K562 (cell line): ENCODE results near the gene PSMB2. TPM values are rescaled to one million over a fixed set of nuclear protein-coding genes. Genes with fewer than 3 reads are reported as not detected.
"Not testable (repeated sequence)": the region's sequence is repeated elsewhere in the genome, so short reads cannot be mapped to it uniquely, and the experiment has no call there.

Source experiments
- ATAC-seq: fragments of 200-7000 bp; cut with Tn5 transposase; 3 replicates; pipeline ENCODE4 v1.9.1; 2020; ENCODE audit warnings: moderate library complexity
- BruUV-seq: library from RNA; stranded (reverse); fragments of 400-500 nt; replicated peaks from 2 replicates; lab custom pipeline; 2021; lab: Mats Ljungman, UMichigan
- CTCF ChIA-PET: fragments of 300-600 bp; formaldehyde crosslinking; extraction: SDS; loops from one replicate; lab custom pipeline; 2021; ENCODE audit warnings: low intra/inter-chr PET ratio; lab: Yijun Ruan, JAX
- POLR2A ChIA-PET: fragments of 300-600, 350-650 bp; sonication (Branson Sonifier 250); formaldehyde crosslinking; extraction: SDS; loops from one replicate; lab custom pipeline; 2021; ENCODE audit warnings: antibody characterized with exemption, inconsistent platforms; lab: Yijun Ruan, JAX
- DNase-seq, 4 experiments: peaks; one replicate each; pipeline versions ENCODE4 v3.0.0 to v3.0.0-alpha.2; 2011 to 2018; ENCODE audit warnings: low spot score in 3 of 4, mixed read lengths in 3 of 4; ENCODE audit errors: extremely low read depth in 1 of 4
- FAIRE-seq: peaks from 2 replicates; lab custom pipeline; 2011; peaks lifted over from hg19 to GRCh38; lab: Jason Lieb, UNC
- H2AFZ ChIP-seq: 2 replicates; pipeline ENCODE4 v1.6.0; 2011; ENCODE audit warnings: low read depth, low read length, control low read depth, inconsistent platforms
- H3K27ac ChIP-seq: fragments of 200-600 bp; 3 replicates; pipeline ENCODE4 v1.8.0; 2011; ENCODE audit warnings: low read depth, mild to moderate bottlenecking, control low read depth, inconsistent platforms, low read length, moderate library complexity, mixed read lengths; ENCODE audit errors: extremely low read depth
- H3K27me3 ChIP-seq, 2 experiments: fragments of 300-600 bp in 1 of 2; 2 replicates in 1 of 2; 3 replicates in 1 of 2; pipeline versions ENCODE4 v1.6.0 to v1.8.0; 2011; ENCODE audit warnings: inconsistent platforms in 2 of 2, low read length in 2 of 2, mild to moderate bottlenecking in 1 of 2, mixed read lengths in 1 of 2, moderate library complexity in 1 of 2; ENCODE audit not compliant: control insufficient read depth in 2 of 2, insufficient read depth in 2 of 2
- H3K36me3 ChIP-seq: fragments of 300-600 bp; 3 replicates; pipeline ENCODE4 v1.8.0; 2011; ENCODE audit warnings: mild to moderate bottlenecking, low read length, inconsistent platforms; ENCODE audit not compliant: control insufficient read depth, insufficient read depth
- H3K4me1 ChIP-seq, 2 experiments: fragments of 200-600 bp in 1 of 2; replicated peaks in 1 of 2; 2 replicates in 1 of 2; 3 replicates in 1 of 2; pipeline versions ENCODE4 v1.5.1 to v1.8.0; 2011; ENCODE audit warnings: inconsistent platforms in 2 of 2, low read length in 2 of 2, mild to moderate bottlenecking in 1 of 2, mixed read lengths in 1 of 2, moderate library complexity in 1 of 2; ENCODE audit not compliant: control insufficient read depth in 2 of 2, insufficient read depth in 2 of 2
- H3K4me2 ChIP-seq: 2 replicates; pipeline ENCODE4 v1.6.1; 2011; ENCODE audit warnings: low read length, control low read depth, inconsistent platforms, mixed read lengths; ENCODE audit not compliant: insufficient read depth
- H3K4me3 ChIP-seq: fragments of 200-600 bp; sonication (generic), shearing (Covaris generic); 2 replicates; pipeline ENCODE4 v1.5.1; 2016; ENCODE audit warnings: control low read depth, inconsistent platforms
- H3K79me2 ChIP-seq: fragments of 200-600 bp; 3 replicates; pipeline ENCODE4 v1.8.0; 2011; ENCODE audit warnings: low read length, inconsistent platforms; ENCODE audit not compliant: control insufficient read depth, insufficient read depth
- H3K9ac ChIP-seq, 2 experiments: 2 replicates each; pipeline versions ENCODE4 v1.6.0 to v1.6.1; 2011; ENCODE audit warnings: low read depth in 2 of 2, low read length in 2 of 2, control low read depth in 1 of 2, inconsistent platforms in 1 of 2, mild to moderate bottlenecking in 1 of 2, mixed read lengths in 1 of 2; ENCODE audit not compliant: insufficient read depth in 1 of 2
- H3K9me1 ChIP-seq: one replicate; pipeline ENCODE4 v1.6.0; 2011; ENCODE audit warnings: inconsistent platforms, mild to moderate bottlenecking, low read length, moderate library complexity; ENCODE audit not compliant: control insufficient read depth, insufficient read depth
- H3K9me3 ChIP-seq: replicated peaks from 2 replicates; pipeline ENCODE4 v1.5.1; 2011; ENCODE audit warnings: low read depth, low read length, inconsistent platforms; ENCODE audit not compliant: control insufficient read depth, insufficient read depth
- H4K20me1 ChIP-seq: replicated peaks from 2 replicates; pipeline ENCODE4 v1.6.1; 2011; ENCODE audit warnings: low read length, inconsistent platforms, mixed read lengths; ENCODE audit not compliant: control insufficient read depth, insufficient read depth
- BCL6 ChIP-seq: fragments of 250-450 bp; sonication (Bioruptor Pico); IDR thresholded peaks from 2 replicates; pipeline ENCODE4 v1.4.0; 2020
- HNRNPH1 ChIP-seq: fragments of 200-400 bp; formaldehyde crosslinking; optimal IDR thresholded peaks from 2 replicates; pipeline ENCODE3; 2017; ENCODE audit warnings: low read depth, mild to moderate bottlenecking, low read length, moderate library complexity
- NUFIP1 ChIP-seq: fragments of 450-650 bp; IDR thresholded peaks from 2 replicates; pipeline ENCODE4 v1.6.1; 2018; ENCODE audit not compliant: partially characterized antibody
- TBP ChIP-seq: optimal IDR thresholded peaks from 2 replicates; pipeline ENCODE3; 2011; ENCODE audit warnings: low read depth, low read length, improper control_type of control experiment
- U2AF2 ChIP-seq: fragments of 200-400 bp; formaldehyde crosslinking; optimal IDR thresholded peaks from 2 replicates; pipeline ENCODE3; 2017; ENCODE audit warnings: low read depth, mild to moderate bottlenecking, low read length
- ZNF175 ChIP-seq: fragments of 200-800 bp; sonication (Bioruptor generic); IDR thresholded peaks from 2 replicates; pipeline ENCODE4 v1.6.1; 2016; ENCODE audit warnings: low read depth, mild to moderate bottlenecking, missing genetic modification characterization, missing compliant biosample characterization
- ZNF699 ChIP-seq: fragments of 250-450 bp; sonication (Bioruptor Pico); IDR thresholded peaks from 2 replicates; pipeline ENCODE4 v1.8.0; 2021; ENCODE audit warnings: mild to moderate bottlenecking, moderate library complexity; ENCODE audit not compliant: insufficient replicate concordance
- WGBS: fragments of 100-300 bp; shearing (Covaris generic); methylation state at CpG from one replicate; pipeline ENCODE4 v1.1.6; 2016; ENCODE audit warnings: low coverage, mixed read lengths; ENCODE audit not compliant: insufficient coverage; ENCODE audit errors: missing lambda C conversion rate; 5-methylcytosine and 5-hydroxymethylcytosine counted together
- in situ Hi-C: fragments of 300-500 bp; cut with MboI; formaldehyde crosslinking; loops from 4 replicates; pipeline ENCODE4 v1.15.0; 2018; ENCODE audit warnings: inconsistent platforms, mixed read lengths
- intact Hi-C: fragments of 100-400 bp; cut with micrococcal nuclease; formaldehyde crosslinking; loops from 2 replicates; pipeline ENCODE4 v1.14.2; 2022
- polyA plus RNA-seq, 8 experiments: library from polyadenylated mRNA; depleted of rRNA in 4 of 8; stranded (reverse) in 5 of 8; unstranded in 3 of 8; fragments of >200 nt; fragmentation: Nextera tagmentation in 2 of 8; fragmentation: Illumina TruSeq in 1 of 8; extraction: Ambion mirVana in 2 of 8; extraction: Trizol in 1 of 8; gene quantifications; 2 replicates each; pipeline versions ENCODE4 v1.2.1 to v1.2.3, GENCODE V29; 2011 to 2014; ENCODE audit warnings: inconsistent platforms in 1 of 8, missing spikeins in 1 of 8
- total RNA-seq, 7 experiments: library from RNA; depleted of rRNA in 6 of 7; stranded (reverse); fragments of >200 nt in 6 of 7; fragmentation: Illumina TruSeq in 2 of 7; extraction: Trizol in 2 of 7; gene quantifications; 2 replicates each; pipeline versions ENCODE4 v1.2.1 to v1.2.3, GENCODE V29; 2011 to 2021; ENCODE audit warnings: low replicate concordance in 1 of 7
- TF ChIP-seq, protein P1 (sequence below): fragments of 450-650 bp; IDR thresholded peaks from 2 replicates; pipeline ENCODE4 v1.7.0; 2016; ENCODE audit warnings: borderline replicate concordance
- TF ChIP-seq, protein P2 (sequence below): sonication (generic); formaldehyde crosslinking; IDR thresholded peaks from 2 replicates; pipeline ENCODE4 v1.8.1; 2023; ENCODE audit warnings: mild to moderate bottlenecking, missing genetic modification reagents

PSMB2 gene
- total and polyA plus RNA-seq, 9 of the 15 experiments (the other 6 are each of a cell fraction or from before 2014, with no cell fraction given): 71.7 to 543 (median 165) TPM

DNA sequence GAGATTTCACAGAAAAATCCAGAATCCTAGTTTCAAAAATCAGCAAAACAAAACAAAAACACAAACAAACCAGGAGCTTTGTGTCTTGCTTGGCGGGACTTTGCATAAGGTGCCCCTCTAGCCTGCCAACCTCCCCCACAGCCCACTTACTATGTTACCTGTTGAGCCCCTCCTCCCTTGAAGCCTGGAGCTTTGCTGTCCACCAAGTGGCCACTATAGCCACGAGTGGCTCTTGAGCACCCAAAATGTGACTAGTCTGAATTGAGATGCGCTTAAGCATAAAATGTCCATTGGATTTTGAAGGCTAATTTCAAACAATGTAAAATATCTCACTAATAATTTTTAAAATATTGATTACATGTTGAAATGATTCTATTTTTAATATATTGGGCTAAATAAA lies 56.0 kb downstream of the PSMB2 start:
- TF ChIP-seq, protein P1, sequence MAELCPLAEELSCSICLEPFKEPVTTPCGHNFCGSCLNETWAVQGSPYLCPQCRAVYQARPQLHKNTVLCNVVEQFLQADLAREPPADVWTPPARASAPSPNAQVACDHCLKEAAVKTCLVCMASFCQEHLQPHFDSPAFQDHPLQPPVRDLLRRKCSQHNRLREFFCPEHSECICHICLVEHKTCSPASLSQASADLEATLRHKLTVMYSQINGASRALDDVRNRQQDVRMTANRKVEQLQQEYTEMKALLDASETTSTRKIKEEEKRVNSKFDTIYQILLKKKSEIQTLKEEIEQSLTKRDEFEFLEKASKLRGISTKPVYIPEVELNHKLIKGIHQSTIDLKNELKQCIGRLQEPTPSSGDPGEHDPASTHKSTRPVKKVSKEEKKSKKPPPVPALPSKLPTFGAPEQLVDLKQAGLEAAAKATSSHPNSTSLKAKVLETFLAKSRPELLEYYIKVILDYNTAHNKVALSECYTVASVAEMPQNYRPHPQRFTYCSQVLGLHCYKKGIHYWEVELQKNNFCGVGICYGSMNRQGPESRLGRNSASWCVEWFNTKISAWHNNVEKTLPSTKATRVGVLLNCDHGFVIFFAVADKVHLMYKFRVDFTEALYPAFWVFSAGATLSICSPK: no peak
- TF ChIP-seq ZNF175 (CRISPR knock-in tag) (no peak), NUFIP1 (no peak), BCL6 (no peak), U2AF2 (no peak), HNRNPH1 (no peak), ZNF699 (CRISPR knock-in tag) (no peak), TBP (no peak)
- TF ChIP-seq, protein P2, sequence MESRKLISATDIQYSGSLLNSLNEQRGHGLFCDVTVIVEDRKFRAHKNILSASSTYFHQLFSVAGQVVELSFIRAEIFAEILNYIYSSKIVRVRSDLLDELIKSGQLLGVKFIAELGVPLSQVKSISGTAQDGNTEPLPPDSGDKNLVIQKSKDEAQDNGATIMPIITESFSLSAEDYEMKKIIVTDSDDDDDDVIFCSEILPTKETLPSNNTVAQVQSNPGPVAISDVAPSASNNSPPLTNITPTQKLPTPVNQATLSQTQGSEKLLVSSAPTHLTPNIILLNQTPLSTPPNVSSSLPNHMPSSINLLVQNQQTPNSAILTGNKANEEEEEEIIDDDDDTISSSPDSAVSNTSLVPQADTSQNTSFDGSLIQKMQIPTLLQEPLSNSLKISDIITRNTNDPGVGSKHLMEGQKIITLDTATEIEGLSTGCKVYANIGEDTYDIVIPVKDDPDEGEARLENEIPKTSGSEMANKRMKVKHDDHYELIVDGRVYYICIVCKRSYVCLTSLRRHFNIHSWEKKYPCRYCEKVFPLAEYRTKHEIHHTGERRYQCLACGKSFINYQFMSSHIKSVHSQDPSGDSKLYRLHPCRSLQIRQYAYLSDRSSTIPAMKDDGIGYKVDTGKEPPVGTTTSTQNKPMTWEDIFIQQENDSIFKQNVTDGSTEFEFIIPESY (CRISPR knock-in tag): no peak

DNA sequence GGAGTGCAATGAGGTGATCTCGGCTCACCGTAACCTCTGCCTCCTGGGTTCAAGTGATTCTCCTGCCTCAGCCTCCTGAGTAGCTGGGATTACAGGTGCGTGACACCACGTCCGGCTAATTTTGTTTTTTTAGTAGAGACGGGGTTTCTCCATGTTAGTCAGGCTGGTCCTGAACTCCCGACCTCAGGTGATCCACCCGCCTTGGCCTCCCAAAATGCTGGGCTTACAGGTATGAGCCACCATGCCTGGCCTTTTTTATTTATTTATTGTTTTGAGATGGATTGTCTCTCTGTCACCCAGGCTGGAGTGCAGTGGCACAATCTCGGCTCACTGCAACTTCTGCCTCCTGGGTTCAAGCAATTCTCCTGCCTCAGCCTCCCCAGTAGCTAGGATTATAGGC lies 59.7 kb downstream of the PSMB2 start:
- WGBS: 54% methylated on average over 7 of the region's 9 CpGs
- H3K9ac ChIP-seq, H3K27me3 ChIP-seq, ATAC-seq, H3K9me3 ChIP-seq, H3K9me1 ChIP-seq, in situ Hi-C loops, BruUV-seq, CTCF ChIA-PET, intact Hi-C loops, H4K20me1 ChIP-seq, H3K27ac ChIP-seq, DNase-seq, H3K4me2 ChIP-seq, H3K4me3 ChIP-seq, FAIRE-seq, H2AFZ ChIP-seq, H3K36me3 ChIP-seq, H3K79me2 ChIP-seq: not testable (repeated sequence)
- H3K4me1 ChIP-seq: peaks cover 2 to 20% of the 10 kb centered on the region in 2 experiments; a peak in 2 of 5 replicates
- POLR2A ChIA-PET: interaction anchor here (1.3 to 1.8 kb wide), 2 partner anchors 13 to 195 kb away, joined by 3 to 6 read pairs; no protein-coding TSS in a partner anchor

More for the DNA sequence above, 56.0 kb downstream of the PSMB2 start:
- no peaks in the 10 kb centered on the region for H3K27me3 ChIP-seq
- WGBS: 38% methylated on average over 3 of the region's 3 CpGs
- no peaks in the 10 kb centered on the region for H3K36me3 ChIP-seq
- no peaks in the 10 kb centered on the region for H4K20me1 ChIP-seq
- ChIA-PET POLR2A (interaction anchor here (0.6 to 2.0 kb wide), 8 partner anchors 8 to 167 kb away, joined by 3 to 7 read pairs (median 4); no protein-coding TSS in a partner anchor), CTCF (no interaction called here)
- no peak overlapping the region for H3K4me2 ChIP-seq
- BruUV-seq: no TSS peak
- FAIRE-seq (no peak), ATAC-seq (no peak), DNase-seq (no peak)
- H3K4me3 ChIP-seq: no peak overlapping the region
- in situ Hi-C loops (no loop called here), intact Hi-C loops (no loop called here)
- H3K27ac ChIP-seq: no peak overlapping the region
- H3K9ac ChIP-seq: no peak overlapping the region
- no peak overlapping the region for H2AFZ ChIP-seq
- H3K4me1 ChIP-seq: peaks cover 0 to 5% of the 10 kb centered on the region in 2 experiments; a peak in 2 of 5 replicates
- H3K9me3 ChIP-seq: no peaks in the 10 kb centered on the region
- H3K79me2 ChIP-seq: no peaks in the 10 kb centered on the region
- H3K9me1 ChIP-seq: no peaks in the 10 kb centered on the region
